ENCODE data around the gene SAXO1.
"Not testable (repeated sequence)": the region's sequence is repeated elsewhere in the genome, so short reads cannot be mapped to it uniquely, and the experiment has no call there.

SAXO1 gene

GRCh38 chr9:18999173-18999785 is 33.7 kb downstream of the SAXO1 start:
- no peak for DNase-seq (ENCODE audit: low spot score)

GRCh38 chr9:18997151-18997550 is 35.9 kb downstream of the SAXO1 start:
- no peak for DNase-seq (ENCODE audit: low spot score)

GRCh38 chr9:18996211-18996610 is 36.8 kb downstream of the SAXO1 start:
- no peak for DNase-seq (ENCODE audit: low spot score)

GRCh38 chr9:18994263-18994916 is 38.6 kb downstream of the SAXO1 start:
- no peak for DNase-seq (ENCODE audit: low spot score)

DNA sequence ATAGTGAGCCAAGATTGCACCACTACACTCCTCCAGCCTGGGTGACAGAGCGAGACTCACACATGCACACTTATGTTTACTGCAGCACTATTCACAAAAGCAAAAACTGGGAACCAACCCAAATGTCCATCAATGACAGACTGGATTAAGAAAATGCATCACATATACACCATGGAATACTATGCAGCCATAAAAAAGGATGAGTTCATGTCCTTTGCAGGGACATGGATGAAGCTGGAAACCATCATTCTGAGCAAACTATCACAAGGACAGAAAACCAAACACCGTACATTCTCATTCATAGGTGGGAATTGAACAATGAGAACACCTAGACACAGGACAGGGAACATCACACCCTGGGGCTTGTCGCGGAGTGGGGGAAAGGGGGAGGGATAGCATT is 41.8 kb downstream of the SAXO1 start:
- not testable (repeated sequence) for DNase-seq (ENCODE audit: low spot score)

DNA sequence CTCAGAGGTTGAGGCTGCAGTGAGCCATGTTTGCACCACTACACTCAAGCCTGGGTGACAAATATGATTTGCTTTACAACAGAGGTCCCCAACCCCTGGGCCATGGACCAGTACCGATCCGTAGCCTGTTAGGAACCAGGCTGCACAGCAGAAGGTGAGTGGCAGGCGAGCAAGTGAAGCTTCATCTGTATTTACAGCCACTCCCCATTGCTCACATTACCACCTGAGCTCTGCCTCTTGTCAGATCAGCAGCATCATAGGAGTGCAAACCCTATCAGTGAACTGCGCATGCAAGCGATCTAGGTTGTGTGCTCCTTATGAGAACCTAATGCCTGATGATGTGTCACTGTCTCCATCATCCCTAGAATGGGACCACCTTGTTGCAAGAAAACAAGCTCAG is 42.5 kb downstream of the SAXO1 start:
- DNase-seq (ENCODE audit: low spot score): no peak

DNA sequence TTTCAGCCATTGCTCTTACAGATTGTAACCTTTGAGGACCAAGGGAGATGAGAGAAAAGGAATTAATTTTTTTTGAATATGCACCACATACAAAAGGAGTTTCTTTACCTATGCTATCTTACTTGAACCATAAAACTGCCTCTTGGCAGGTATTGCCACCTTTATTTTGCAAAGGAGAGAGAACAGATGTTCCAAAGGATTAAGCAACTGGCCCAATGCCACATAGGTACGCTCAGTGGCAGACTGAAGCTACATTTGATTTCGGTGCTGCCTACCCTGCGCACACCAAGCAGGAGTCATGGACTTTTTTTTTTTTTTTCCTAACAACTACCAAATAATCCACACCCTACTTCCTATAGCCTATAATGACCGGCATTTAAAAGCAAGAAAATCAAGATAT is 43.1 kb downstream of the SAXO1 start:
- DNase-seq (ENCODE audit: low spot score): no peak

- no peak for DNase-seq (ENCODE audit: low spot score)
Observed at GRCh38 chr9:18989097-18989496, 43.9 kb downstream of the SAXO1 start.

GRCh38 chr9:18988003-18988402 is 45.0 kb downstream of the SAXO1 start:
- no peak for DNase-seq (ENCODE audit: low spot score)

DNA sequence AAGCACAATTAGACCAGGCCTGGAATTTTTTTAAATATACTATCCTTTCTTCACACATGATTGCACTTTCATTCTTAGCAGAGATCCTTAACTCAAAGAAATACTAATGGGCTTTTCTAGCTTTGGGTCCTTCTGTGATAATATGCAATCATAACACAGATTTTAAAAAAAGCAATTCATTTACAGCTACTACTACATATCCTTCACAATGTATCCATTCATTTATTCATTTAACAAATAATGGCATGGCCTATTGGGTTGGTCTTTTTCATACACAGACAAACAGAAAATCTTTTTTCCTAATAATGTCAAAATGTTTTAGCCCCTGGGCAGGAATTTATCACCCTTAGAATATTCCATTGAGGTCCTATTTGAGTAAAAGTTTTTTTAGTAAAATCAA is 47.0 kb downstream of the SAXO1 start:
- no peak for DNase-seq (ENCODE audit: low spot score)

DNA sequence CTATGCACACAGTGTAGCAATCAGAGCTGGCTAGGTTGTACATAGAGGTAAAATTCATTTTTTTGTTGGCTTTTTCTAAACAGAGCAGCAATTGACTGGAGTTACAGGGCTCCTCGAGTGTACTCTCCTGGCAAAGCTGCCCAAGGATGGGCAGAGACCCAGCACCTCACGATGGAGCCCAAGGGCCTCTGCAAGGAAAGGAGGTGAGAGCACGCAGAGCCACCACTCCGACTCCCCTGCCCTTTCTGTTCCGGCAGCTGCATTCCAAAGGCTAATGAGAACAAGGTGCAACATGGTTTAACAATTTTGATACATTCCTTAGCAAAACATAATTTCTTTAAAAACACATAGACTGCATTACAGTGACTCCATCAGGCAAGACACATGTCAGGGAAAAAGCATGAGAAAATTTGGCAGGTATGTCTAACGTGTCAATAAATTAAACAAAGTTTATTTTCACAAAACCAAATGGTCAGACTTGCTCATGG is 47.5 kb downstream of the SAXO1 start:
- no peak for DNase-seq (ENCODE audit: low spot score)

DNA sequence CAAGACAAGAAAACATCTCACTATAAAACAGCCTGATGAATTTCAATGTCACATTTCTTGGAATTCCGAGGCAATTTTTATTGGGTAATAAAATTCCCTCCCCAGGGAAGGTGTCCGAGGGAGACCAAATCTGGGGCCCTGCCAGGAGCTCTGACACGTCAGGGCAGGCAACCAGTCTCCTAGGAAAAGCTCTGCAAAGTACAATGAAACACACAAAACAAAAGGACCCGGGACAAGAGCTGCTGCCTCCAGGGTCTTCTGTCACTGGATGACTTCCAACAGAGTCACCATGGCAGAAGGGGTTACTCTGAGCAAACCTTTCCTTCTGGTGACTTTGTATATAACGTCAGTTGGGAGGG is 50.8 kb downstream of the SAXO1 start:
- DNase-seq (ENCODE audit: low spot score): no peak

- DNase-seq (ENCODE audit: low spot score): no peak
Observed at GRCh38 chr9:18981476-18982261, 51.3 kb downstream of the SAXO1 start.

- DNase-seq (ENCODE audit: low spot score): no peak
Observed at GRCh38 chr9:18980189-18980588, 52.8 kb downstream of the SAXO1 start.

- no peak for DNase-seq (ENCODE audit: low spot score)
Observed at GRCh38 chr9:18979367-18979766, 53.6 kb downstream of the SAXO1 start.

- no peak for DNase-seq (ENCODE audit: low spot score)
Observed at GRCh38 chr9:18978188-18978587, 54.8 kb downstream of the SAXO1 start.

DNA sequence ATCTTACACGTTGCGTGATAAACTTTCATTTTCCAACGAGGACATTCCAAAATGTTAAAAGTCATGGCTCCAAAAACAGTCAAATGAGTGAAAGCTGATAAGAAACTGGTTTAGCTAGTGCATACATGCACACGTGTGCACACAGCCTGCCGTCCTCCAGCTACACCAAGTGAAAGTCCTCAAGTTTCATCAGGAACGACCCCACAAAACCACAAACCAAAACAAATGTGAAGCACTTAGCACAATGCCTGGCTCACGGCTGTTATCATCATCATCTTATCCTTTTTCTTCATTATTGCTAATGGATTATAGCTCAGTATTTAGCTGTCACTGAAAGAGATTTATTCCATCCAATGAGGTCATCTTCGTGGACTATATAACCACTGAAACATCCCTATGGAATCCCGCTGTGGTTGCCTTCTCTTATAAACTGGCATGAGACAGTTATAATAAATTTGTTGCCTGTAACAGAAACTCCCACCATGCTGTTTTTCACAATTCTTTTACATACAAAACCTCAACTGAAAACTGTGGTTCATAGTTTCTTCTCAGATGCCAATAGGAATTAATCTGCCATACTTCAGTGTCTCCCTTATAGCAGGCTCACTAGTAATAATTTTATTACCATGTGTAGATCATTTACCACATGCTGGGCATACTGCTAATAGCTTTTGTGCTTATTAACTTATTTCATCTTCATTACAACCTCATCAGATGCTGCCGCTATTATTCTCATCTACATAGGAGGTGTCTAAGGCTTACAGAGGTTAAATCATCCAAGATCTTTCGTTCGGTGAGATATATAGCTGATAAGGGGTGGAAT is 56.1 kb downstream of the SAXO1 start:
- no peak for DNase-seq (ENCODE audit: low spot score)

- DNase-seq (ENCODE audit: low spot score): no peak
Observed at GRCh38 chr9:18976221-18976708, 56.7 kb downstream of the SAXO1 start.

GRCh38 chr9:18973348-18973747 is 59.7 kb downstream of the SAXO1 start:
- no peak for DNase-seq (ENCODE audit: low spot score)

GRCh38 chr9:18972675-18973074 is 60.3 kb downstream of the SAXO1 start:
- no peak for DNase-seq (ENCODE audit: low spot score)

DNA sequence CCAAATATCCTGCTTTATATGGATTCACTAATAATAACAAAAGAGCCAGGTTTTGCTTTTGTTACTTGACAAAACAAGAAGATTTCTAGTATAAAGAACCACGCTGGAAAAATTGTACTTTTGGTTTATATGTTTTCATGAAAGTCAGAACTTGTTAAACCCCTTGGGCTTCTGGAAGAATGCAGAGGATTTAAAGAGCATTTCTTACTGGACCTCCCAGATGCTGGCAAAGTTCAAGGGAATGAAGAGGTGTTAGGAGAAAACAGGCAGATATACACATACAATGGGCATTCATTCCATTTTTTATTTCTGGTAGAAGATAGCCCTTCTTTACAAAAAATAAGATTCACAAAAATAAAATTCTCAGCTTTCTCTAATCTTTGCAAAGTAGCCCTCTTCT is 61.1 kb downstream of the SAXO1 start:
- no peak for DNase-seq (ENCODE audit: low spot score)

DNA sequence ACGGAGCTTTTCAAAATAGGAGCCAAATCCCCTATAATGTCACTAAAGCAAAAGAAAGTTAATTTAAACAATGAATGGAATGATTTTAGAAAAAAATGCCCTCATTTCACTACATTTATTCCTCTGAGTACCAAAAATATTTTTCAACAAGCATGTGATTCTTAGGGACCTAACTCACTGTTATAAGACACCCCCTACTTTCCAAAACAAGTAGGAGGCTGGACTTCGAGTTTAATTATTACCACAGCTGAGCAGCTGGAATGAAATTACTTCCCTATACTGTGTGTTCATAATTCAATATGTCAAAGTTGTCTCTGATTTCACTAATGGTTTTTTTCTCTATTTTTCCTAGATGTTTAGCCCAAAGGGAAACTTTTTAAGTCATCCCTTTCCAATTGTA is 61.6 kb downstream of the SAXO1 start:
- DNase-seq (ENCODE audit: low spot score): no peak
